Immature natural killer cell (primary cell): ENCODE results near the gene ADAP1. TPM values are rescaled to one million over a fixed set of nuclear protein-coding genes. Genes with fewer than 3 reads are reported as not detected.
"Not testable (repeated sequence)": the region's sequence is repeated elsewhere in the genome, so short reads cannot be mapped to it uniquely, and the experiment has no call there.

Experiments used
- DNase-seq, 3 donors: peaks; one replicate each; pipeline ENCODE4 v3.0.0; 2022; ENCODE audit warnings: mixed read lengths in 1 of 3
- H3K27ac Mint-ChIP-seq, 6 donors: one replicate each; pipeline ENCODE4 v1.8.0; 2020; ENCODE audit warnings: mixed read lengths in 6 of 6, mild to moderate bottlenecking in 5 of 6, inconsistent platforms in 4 of 6, moderate library complexity in 3 of 6
- H3K27me3 Mint-ChIP-seq, 3 donors: one replicate each; pipeline ENCODE4 v1.8.0; 2020 to 2021; ENCODE audit warnings: low read depth in 3 of 3, mild to moderate bottlenecking in 3 of 3, mixed read lengths in 3 of 3, moderate library complexity in 3 of 3, inconsistent platforms in 1 of 3
- H3K36me3 Mint-ChIP-seq, 3 donors: one replicate each; pipeline ENCODE4 v1.8.0; 2020; ENCODE audit warnings: mixed read lengths in 3 of 3, inconsistent platforms in 2 of 3, mild to moderate bottlenecking in 2 of 3
- H3K4me1 Mint-ChIP-seq, 2 donors: one replicate each; pipeline ENCODE4 v1.8.0; 2020; ENCODE audit warnings: inconsistent platforms in 2 of 2, mild to moderate bottlenecking in 2 of 2, mixed read lengths in 2 of 2, moderate library complexity in 1 of 2
- H3K4me3 Mint-ChIP-seq, 5 donors: one replicate each; pipeline ENCODE4 v1.8.0; 2020; ENCODE audit warnings: mild to moderate bottlenecking in 5 of 5, mixed read lengths in 5 of 5, inconsistent platforms in 3 of 5, moderate library complexity in 3 of 5
- H3K9me3 Mint-ChIP-seq, 6 donors: one replicate each; pipeline ENCODE4 v1.8.0; 2020; ENCODE audit warnings: mild to moderate bottlenecking in 6 of 6, mixed read lengths in 6 of 6, inconsistent platforms in 4 of 6, moderate library complexity in 3 of 6
- polyA plus RNA-seq, 3 donors: library from polyadenylated mRNA; unstranded; fragments of 300-500 nt; fragmentation: Illumina TruSeq; gene quantifications; one replicate each; pipeline ENCODE4 v1.2.3, GENCODE V29; 2021

The ADAP1 gene
- polyA plus RNA-seq, 3 donors from 2014 or later, result 49.7 to 72.1 (median 55.1) TPM

DNA sequence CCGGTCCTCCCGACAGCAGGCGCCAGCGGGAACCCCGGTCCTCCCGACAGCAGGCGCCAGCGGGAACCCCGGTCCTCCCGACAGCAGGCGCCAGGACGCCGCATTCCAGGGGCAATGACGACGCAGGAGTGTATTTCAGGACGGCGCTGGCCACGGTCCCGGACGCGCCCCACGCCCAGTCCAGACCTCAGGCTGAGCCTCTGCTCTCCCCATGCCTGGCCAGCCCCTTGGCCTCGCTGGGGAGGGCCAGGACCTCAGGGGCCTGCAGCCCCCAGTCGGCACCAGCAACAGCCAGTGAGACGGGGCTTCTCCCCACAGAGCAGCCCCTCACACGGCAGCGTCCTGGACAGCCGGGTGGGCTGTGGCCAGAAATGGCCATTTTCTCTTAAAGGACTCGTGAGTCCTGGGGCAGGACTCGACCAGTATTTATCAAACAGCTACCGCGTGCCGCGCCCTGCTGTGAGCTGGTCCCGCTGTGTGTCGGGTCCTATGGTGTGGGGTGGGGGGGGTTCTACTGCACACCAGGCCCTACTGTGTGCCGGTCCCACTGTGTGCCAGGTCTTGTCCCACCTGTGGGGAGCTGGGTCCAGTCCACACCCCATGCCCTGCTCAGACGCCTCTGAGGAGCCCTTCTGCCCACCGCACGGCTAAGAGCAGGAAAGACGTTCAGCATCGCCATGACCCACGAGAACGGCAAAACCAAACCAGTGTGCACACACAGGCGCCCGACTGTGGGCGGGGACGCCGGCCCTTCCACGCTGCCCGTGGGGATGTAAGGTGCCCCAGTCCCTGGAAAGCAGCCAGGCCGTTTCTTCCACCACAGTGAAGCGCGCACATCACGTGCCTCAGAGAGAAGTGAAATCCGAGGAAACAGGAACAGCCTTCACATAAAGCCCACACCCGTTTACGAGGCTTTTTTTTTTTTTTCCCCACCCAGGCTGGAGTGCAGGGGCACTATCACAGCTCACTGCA, 44.8 kb downstream of the ADAP1 start:
- DNase-seq, result peak; percentile 43 to 51 (median 48)
- peak overlapping the region; percentile 70 to 86 (median 78) for H3K4me3 Mint-ChIP-seq
- H3K9me3 Mint-ChIP-seq, result no peaks in the 10 kb centered on the region
- no peaks in the 10 kb centered on the region for H3K36me3 Mint-ChIP-seq
- H3K27ac Mint-ChIP-seq, result peak overlapping the region; percentile 73 to 91 (median 85)
- H3K4me1 Mint-ChIP-seq, result peaks cover 17 to 19% of the 10 kb centered on the region in 2 donors
- H3K27me3 Mint-ChIP-seq, result peaks cover 0 to 4% (median 2%) of the 10 kb centered on the region in 3 donors

DNA sequence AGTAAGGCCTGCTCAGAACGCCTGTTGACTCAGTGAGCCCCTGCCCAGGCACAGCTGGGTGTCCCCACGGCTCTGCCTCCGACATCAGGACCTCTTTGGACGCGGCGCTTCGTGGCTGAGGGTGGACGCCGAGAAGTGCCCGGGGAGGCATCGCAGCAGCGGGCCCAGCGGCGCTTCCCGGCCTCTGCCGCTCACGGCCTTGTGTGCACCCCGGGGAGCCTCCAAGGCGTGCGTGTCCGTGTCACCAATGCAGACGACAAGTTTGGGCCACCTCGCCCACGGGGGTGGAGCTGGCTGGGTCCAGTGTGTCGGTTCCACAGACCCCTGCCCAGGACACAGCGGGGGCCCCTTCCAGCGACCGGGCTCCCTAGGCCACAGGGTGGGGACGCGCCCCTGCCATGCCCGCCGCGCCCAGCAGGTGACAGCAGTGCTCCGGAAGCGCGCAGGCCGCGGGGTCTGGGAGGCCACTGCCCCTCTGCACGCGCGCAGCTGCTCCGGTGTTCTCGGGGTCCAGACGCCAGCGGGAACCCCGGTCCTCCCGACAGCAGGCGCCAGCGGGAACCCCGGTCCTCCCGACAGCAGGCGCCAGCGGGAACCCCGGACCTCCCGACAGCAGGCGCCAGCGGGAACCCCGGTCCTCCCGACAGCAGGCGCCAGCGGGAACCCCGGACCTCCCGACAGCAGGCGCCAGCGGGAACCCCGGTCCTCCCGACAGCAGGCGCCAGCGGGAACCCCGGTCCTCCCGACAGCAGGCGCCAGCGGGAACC, 45.7 kb downstream of the ADAP1 start:
- Mint-ChIP-seq H3K4me1 (peaks cover 17 to 19% of the 10 kb centered on the region in 2 donors), H3K4me3 (peak overlapping the region in 3 of 5 donors; percentile 17 to 44 (median 44))
- not testable (repeated sequence) for H3K9me3 Mint-ChIP-seq, H3K27ac Mint-ChIP-seq, H3K27me3 Mint-ChIP-seq, H3K36me3 Mint-ChIP-seq
- DNase-seq, result peak; percentile 71 to 76 (median 73)

DNA sequence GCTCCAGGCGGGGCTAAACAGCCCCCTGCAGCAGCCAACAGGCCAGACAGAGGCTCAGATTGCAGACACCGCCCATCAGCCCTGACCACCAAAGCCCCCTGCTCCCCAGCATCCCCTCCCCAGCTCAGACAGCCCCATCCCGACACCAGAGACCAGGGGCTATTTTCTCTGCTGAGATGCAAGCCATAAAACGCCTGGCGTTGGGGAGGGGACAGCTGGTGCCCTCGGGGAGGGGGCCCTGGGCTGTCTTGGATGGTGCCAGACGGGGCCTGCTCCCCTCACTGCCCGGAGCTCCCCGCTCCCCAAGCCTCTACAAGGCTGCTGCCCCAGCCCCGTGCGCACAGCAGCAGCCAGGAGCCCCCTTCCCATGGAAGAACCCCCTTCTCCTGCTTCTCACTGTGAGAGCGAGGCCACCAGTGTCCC, 46.3 kb downstream of the ADAP1 start:
- peak overlapping the region in 3 of 5 donors; percentile 17 to 44 (median 44) for H3K4me3 Mint-ChIP-seq

DNA sequence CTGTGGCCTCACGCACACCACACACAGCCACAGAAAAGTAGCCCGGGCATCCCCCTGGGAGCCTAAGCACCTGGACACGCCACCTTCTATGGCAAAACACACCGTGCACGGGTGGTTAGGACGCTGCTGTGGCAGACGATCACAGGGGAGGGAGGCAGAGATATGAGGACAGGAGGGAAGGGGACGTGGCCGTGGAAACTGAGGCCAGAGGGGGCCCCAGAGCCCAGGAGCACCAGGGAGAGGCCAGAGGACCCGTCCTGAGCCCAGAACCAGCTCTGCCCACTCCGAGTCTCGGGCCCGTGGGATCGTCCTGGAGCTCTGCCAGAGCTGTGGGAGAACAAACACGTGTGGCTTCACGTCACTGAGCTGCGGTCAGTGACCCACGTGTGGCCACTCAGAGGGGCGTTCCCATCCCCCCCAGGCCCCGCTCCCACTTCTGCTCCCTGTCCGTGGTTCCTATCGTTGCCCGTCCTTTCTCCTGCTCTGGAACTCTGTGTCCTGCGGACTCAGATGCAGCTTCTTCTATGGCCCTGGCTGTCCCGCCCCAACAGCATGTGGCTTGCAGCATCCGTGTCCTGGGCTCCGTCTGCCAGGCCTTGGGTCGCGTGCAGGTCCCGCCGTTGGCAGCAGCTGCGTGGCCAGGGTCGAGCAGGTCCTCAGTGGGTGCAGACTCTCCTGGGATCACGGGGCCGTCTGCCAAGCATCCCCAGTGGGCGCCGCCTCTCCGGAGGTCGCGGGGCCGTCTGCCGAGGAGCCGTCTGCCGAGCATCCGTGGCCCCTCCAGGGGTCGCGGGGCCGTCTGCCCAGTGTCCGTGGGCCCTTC, 47.1 kb downstream of the ADAP1 start:
- no peak overlapping the region for H3K4me3 Mint-ChIP-seq
- no peak for DNase-seq
- peaks cover 0 to 6% (median 6%) of the 10 kb centered on the region in 3 donors for H3K36me3 Mint-ChIP-seq
- H3K4me1 Mint-ChIP-seq, result peaks cover 17 to 18% of the 10 kb centered on the region in 2 donors
- peaks cover 2 to 5% (median 4%) of the 10 kb centered on the region in 3 donors for H3K27me3 Mint-ChIP-seq
- H3K9me3 Mint-ChIP-seq, result no peaks in the 10 kb centered on the region
- H3K27ac Mint-ChIP-seq, result no peak overlapping the region

More for the DNA sequence above, 46.3 kb downstream of the ADAP1 start:
- H3K9me3 Mint-ChIP-seq, result no peaks in the 10 kb centered on the region
- no peak overlapping the region for H3K27ac Mint-ChIP-seq
- H3K36me3 Mint-ChIP-seq, result no peaks in the 10 kb centered on the region
- H3K4me1 Mint-ChIP-seq, result peaks cover 11 to 19% of the 10 kb centered on the region in 2 donors
- H3K27me3 Mint-ChIP-seq, result peaks cover 0 to 4% (median 2%) of the 10 kb centered on the region in 3 donors
- DNase-seq, result no peak

DNA sequence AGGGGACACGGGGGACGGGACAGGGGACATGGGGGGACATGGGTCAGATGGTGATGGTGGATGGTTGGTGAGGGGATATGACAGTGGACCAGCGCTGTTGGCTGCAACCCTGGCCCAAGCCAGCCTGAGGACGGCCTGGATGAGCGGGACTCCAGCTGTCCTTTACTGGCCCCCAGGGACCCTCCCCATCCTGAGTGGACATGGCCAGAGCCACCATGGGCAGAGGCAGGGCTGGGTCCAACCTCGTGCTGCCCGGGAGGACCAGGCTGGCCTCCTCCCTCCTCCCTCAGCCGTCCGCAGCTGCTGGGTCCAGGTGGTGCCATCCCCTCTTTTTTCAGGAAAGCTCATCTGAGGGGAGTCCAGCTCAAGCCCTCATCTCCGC, 47.7 kb downstream of the ADAP1 start:
- Mint-ChIP-seq H3K4me1 (peaks cover 17 to 19% of the 10 kb centered on the region in 2 donors), H3K9me3 (no peaks in the 10 kb centered on the region), H3K27me3 (peaks cover 2 to 5% (median 4%) of the 10 kb centered on the region in 3 donors), H3K4me3 (no peak overlapping the region), H3K27ac (no peak overlapping the region), H3K36me3 (peaks cover 0 to 7% (median 6%) of the 10 kb centered on the region in 3 donors)
- DNase-seq, result no peak

DNA sequence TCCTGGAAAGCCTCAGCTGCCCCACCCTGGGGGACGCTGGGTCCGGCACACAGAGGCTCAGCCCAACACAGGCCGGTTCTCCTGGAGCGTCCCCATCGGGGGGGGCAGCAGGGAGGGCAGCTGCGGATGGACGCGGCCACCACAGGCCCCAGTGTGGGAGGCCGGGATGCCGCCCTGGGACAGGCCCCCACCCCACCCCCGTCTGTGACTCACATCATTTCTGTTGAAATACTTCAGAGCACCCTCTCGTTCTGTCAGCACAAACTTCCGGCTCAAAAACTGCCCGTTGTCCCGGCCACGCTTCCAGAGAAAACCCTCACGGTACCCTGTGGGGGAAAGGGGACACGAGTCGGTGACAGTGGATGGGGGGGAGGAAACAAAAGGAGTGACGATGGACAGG, 49.6 kb downstream of the ADAP1 start:
- DNase-seq, result no peak
- Mint-ChIP-seq H3K4me3 (no peak overlapping the region), H3K27ac (no peak overlapping the region), H3K27me3 (peaks cover 4 to 5% (median 5%) of the 10 kb centered on the region in 3 donors), H3K36me3 (peaks cover 0 to 7% (median 6%) of the 10 kb centered on the region in 3 donors), H3K9me3 (no peaks in the 10 kb centered on the region), H3K4me1 (peaks cover 4 to 11% of the 10 kb centered on the region in 2 donors)

DNA sequence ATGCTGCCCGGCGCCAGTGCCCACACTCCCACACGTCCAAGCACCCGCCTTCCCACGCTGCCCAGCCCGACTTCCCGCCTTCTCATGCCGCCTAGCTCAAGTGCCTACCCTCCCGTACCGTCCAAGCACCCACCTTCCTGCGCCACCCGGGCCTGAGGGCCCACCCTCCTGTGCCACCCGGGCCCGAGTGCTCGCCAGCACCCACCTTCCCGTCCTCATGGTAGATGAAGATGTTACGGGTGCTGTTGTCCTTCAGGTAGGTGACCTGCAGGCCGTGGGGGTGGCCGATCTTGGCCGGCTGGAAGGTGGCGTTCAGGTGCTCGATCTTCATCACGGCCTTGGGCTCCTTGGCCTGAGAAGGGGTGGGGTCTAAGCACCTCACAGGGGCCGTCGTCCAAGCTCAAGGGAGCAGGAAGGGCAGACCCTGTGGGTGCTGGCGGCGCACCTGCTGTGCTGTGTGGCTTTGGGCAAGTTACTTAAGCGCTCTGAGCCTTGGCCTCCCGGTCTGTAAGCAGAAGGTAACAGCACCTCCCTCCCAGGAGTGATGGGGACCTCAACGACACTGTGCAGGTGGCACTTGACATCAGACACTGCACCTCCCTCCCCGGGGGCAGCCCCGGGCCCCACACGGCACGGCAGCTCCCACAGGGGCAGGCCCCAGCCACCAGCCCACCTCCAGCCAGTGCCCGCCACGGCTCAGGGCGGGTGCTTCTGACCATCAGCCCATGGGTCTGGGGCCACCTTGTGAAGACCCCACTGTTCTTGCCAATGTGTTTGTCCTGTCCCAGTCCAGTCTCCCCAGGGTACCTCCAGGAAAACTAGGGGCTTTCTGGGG, 50.3 kb downstream of the ADAP1 start:
- Mint-ChIP-seq H3K27me3 (peaks cover 5 to 8% (median 6%) of the 10 kb centered on the region in 3 donors), H3K36me3 (peaks cover 0 to 7% (median 6%) of the 10 kb centered on the region in 3 donors), H3K4me1 (peaks cover 1 to 8% of the 10 kb centered on the region in 2 donors), H3K4me3 (no peak overlapping the region), H3K27ac (no peak overlapping the region), H3K9me3 (no peaks in the 10 kb centered on the region)
- DNase-seq, result no peak

DNA sequence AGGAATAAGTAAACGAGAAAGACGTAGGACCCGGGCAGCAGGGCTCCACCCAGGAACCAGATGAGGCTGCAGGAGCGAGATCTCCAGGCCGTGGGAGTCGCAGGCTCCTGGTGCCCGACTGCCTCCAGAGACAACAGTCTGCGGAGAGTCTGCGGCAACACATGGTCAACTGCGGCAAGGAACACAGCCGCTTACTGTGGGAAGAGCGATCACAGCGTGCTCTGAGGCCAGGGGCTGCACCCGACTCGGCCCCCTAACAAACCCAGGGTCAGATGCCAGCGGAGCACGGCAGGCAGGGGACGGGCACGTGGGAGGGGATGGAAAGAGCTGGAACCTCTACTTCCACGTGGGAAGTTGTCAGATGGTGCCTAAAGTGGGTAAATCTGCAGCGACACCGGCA, 51.5 kb downstream of the ADAP1 start:
- no peak for DNase-seq
- H3K27ac Mint-ChIP-seq, result peak overlapping the region in 1 of 6 donors; percentile 2
- H3K4me1 Mint-ChIP-seq, result peaks cover 0 to 8% of the 10 kb centered on the region in 2 donors
- peaks cover 5 to 8% (median 8%) of the 10 kb centered on the region in 3 donors for H3K27me3 Mint-ChIP-seq
- no peak overlapping the region for H3K4me3 Mint-ChIP-seq
- no peaks in the 10 kb centered on the region for H3K9me3 Mint-ChIP-seq
- peaks cover 0 to 7% (median 6%) of the 10 kb centered on the region in 3 donors for H3K36me3 Mint-ChIP-seq

DNA sequence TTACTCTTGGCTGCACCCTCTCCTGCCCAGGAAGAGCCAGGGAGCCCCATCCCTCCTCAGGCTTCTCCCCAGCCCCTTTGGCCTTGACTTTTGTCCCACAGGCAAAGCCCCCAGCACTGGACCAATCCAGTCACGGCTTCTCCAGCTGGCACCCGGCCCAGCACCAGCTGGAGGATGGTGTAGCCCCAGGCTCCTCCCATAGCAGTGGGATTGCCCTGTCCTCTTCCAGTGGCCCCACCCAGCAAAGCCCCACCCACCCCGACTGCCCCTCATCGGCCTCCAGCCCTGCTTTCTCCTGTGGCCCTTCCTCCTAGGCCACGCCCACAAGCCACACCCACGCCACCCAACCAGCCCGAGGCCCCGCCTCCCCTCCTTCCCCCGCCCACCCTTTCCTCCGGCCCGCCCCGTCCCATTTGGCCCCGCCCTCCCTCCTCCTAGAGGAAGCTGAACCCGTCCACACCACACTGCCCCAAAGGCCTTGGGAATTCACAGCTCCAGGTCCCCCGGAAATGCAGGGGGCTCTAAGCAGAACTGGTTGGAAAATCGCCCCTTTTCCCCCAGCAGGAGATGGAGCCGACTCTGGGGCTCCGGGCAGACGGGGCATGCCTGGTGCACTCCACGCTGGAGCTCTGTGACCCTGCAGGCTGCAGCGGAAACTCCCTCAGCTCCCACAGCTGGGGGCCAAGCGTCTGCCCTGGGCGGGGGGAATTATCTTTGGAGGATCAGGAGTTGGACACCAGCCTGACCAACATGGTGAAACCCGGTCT, 52.9 kb downstream of the ADAP1 start:
- peak in 2 of 3 donors; percentile 32 to 44 for DNase-seq
- Mint-ChIP-seq H3K36me3 (peaks cover 0 to 7% (median 6%) of the 10 kb centered on the region in 3 donors), H3K27me3 (peaks cover 6 to 8% (median 8%) of the 10 kb centered on the region in 3 donors), H3K4me1 (peaks cover 0 to 8% of the 10 kb centered on the region in 2 donors), H3K4me3 (no peak overlapping the region), H3K27ac (no peak overlapping the region), H3K9me3 (no peaks in the 10 kb centered on the region)

DNA sequence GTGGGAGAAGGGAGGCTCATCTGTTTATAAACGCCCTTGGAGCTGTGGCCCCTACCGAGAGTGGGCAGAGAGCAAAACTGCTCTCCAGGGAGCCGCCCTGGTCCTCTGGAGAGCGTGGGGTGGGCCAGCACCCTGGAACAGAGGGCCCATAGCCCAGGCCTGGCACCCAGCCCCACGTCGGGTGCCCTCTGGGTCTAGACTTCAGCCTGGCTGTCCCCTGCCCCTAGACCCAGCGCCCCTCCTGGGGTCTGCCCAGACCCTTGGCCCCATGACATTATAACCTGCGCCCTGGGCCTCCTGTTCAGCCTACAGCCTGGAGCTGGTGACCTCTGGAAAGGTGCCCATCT, 53.5 kb downstream of the ADAP1 start:
- no peaks in the 10 kb centered on the region for H3K9me3 Mint-ChIP-seq
- H3K4me3 Mint-ChIP-seq, result no peak overlapping the region
- H3K36me3 Mint-ChIP-seq, result peaks cover 3 to 11% (median 11%) of the 10 kb centered on the region in 3 donors
- H3K27ac Mint-ChIP-seq, result no peak overlapping the region
- H3K4me1 Mint-ChIP-seq, result peaks cover 0 to 8% of the 10 kb centered on the region in 2 donors
- DNase-seq, result no peak
- peaks cover 10 to 13% (median 12%) of the 10 kb centered on the region in 3 donors for H3K27me3 Mint-ChIP-seq

DNA sequence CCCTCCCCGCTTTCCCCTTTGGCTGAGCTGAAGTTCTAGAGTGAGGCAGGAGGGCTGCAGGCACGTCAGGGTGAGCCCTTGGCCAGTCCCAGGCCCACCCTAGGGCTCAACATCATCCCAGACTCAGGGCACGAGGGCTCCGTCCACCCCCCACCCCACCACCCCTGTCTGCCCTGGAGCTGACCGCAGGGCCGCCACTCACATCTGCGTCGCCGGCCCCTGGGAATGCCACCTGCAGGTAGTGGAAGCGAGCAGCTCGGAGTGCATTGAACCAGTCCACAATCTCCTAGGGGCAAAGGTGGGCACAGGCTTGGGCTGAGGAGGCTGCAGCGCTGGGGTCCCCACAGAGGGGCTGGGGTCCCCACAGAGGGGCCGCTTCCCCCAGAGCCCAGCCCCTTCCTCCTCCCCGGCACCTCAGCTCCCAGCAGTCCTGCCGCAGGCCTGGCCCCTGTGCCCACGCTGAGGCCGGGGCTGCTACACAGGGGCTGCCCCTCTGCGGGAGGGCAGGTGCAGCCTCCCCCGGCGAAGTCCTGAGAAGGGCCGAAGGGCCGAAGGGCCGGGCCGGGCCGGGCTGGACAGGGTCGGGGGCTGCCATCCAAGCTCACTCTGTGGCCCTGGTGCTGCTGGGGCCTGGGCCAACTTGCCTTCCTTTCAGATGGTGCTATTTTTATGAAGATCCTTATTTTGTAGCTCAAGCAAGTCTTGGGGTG, 54.0 kb downstream of the ADAP1 start:
- H3K36me3 Mint-ChIP-seq, result peaks cover 6 to 13% (median 13%) of the 10 kb centered on the region in 3 donors
- no peak overlapping the region for H3K4me3 Mint-ChIP-seq
- DNase-seq, result no peak
- peaks cover 0 to 8% of the 10 kb centered on the region in 2 donors for H3K4me1 Mint-ChIP-seq
- H3K27me3 Mint-ChIP-seq, result peaks cover 10 to 15% (median 14%) of the 10 kb centered on the region in 3 donors
- no peak overlapping the region for H3K27ac Mint-ChIP-seq
- no peaks in the 10 kb centered on the region for H3K9me3 Mint-ChIP-seq
